Hepatocyte (in vitro differentiated cells): ENCODE data around the gene GPR84.

Source experiments
- CTCF ChIP-seq: fragments of 200-600 bp; sonication (generic); IDR thresholded peaks from 2 replicates; pipeline ENCODE4 v1.5.1; 2016; ENCODE audit warnings: antibody characterized with exemption, mild to moderate bottlenecking; ENCODE audit not compliant: poor library complexity
- EZH2phosphoT487 ChIP-seq: fragments of 200-600 bp; sonication (generic); IDR thresholded peaks from one replicate; pipeline ENCODE4 v1.6.1; 2018; ENCODE audit warnings: antibody characterized with exemption, mild to moderate bottlenecking, low read depth, moderate library complexity; ENCODE audit not compliant: unreplicated experiment, severe bottlenecking

- TF ChIP-seq CTCF = no peak
- no peak for TF ChIP-seq EZH2phosphoT487
Measured at GRCh38 chr12:54331461-54331860, 32.8 kb downstream of the GPR84 start.
